NCI-H524 (cell line): ENCODE results near the gene IER3IP1.
A peak's percentile ranks its signal among the peaks of the same experiment; 100 is the strongest.
"Not testable (repeated sequence)": the region's sequence is repeated elsewhere in the genome, so short reads cannot be mapped to it uniquely, and the experiment has no call there.

Experiments
- DNase-seq, 2 experiments: peaks; one replicate each; lab custom pipeline; 2025; lab: John Stamatoyannopoulos, UW

Gene IER3IP1

DNA sequence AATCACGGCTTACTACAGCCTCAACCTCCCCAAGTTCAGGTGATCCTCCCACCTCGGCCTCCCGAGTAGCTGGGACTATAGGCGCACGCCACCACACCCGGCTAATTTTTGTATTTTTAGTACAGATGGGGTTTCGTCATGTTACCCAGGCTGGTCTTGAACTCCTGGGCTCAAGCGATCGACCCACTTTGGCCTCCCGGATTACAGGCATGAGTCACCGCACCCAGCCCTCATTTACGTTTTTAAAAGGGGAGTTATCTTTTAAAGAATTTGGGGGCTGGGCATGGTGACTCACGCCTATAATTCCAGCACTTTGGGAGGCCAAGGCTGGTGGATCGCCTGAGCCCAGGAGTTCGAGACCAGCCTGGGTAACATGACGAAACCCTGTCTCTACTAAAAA is 17.8 kb downstream of the IER3IP1 start:
- not testable (repeated sequence) for DNase-seq

DNA sequence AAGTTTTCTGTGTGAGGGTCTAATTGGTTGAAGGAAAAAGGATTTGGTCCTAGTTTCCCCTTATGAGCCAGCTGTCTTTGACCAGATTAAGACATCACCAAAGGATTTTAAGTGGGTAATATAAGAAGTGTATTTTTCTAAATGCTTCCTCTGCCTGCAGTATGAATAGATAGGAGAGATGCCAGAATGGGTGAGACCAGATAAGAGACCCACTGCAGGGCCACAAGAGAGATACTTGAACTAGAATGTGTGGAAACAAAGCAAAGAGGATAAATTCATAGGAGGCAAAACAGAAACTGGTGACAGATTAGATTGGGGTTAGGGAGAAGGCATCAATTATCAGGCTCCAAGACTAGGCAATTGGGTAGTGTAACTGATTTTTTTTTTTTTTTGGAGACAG is 24.7 kb downstream of the IER3IP1 start:
- DNase-seq, result peak; percentile 15 to 60

DNA sequence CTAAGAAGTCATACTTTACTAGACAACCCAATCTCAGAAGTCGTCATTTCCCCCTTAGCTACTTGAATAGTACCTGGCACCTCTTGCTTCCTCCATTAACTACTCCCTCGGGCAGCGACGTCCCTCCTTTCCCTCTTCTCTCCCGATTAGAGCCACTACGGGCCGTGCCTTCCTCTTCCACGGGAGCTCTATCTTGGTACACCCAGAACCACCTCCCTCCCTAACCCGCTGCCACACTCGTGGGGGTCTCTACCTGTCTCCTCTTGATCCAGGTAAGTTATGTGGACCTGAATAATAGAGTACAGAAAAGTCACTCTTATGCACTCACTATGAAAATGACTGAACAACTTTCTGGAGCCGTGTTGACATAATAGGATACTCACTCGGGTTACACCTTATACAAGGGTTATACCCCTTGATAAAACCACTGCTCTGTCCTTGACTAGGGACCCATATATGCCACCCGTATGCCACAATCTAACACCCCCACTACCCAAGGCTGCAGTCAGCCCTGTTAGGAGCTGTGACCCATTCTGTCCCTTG is 25.3 kb downstream of the IER3IP1 start:
- DNase-seq, result peak in 1 of 2 experiments; percentile 23

DNA sequence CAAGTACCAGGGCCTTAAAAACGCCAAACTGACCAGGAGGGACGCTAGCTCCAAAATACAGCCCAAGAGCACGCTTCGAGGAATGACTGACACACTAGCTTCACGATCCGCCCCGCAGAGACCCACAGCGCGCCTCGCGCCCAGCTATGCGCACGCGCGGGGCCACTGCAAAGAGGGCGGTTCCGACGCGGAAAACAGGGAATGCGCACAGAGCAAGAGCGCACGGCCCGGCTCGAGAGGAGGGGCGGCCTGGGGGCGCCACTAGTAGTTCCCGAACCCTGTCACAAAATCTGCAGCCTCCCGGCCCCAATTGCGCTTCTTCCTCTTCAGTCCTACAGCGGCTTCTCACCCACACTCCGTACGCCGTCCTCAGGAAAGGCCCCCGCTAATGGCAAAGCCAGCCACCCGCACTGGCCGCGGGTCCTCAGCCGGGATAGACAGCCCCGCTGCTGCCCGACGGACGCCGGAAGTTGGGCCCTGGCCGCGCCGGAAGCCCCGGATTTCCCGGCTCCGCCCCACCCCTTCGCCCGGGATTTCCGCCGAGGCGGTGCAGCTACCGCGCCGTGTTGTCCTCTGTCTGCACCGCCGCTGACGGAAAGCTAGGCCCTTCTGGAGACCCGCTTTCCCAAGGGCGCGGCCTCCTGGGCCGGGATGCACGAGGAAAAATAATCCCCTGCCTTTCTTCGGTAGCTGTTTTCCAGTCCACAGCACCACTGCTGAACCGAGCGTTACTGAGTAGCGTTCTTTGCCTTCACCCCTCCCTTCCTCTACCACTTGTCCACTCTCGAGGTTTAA is 25.9 kb downstream of the IER3IP1 start, which contains the start of gene HDHD2:
HDHD2 (minus strand) TSS at position 472 of the 795 bp plus-strand sequence. CDS start 14,061 bp downstream, outside the sequence.
- DNase-seq, result peak; percentile 65 to 73

DNA sequence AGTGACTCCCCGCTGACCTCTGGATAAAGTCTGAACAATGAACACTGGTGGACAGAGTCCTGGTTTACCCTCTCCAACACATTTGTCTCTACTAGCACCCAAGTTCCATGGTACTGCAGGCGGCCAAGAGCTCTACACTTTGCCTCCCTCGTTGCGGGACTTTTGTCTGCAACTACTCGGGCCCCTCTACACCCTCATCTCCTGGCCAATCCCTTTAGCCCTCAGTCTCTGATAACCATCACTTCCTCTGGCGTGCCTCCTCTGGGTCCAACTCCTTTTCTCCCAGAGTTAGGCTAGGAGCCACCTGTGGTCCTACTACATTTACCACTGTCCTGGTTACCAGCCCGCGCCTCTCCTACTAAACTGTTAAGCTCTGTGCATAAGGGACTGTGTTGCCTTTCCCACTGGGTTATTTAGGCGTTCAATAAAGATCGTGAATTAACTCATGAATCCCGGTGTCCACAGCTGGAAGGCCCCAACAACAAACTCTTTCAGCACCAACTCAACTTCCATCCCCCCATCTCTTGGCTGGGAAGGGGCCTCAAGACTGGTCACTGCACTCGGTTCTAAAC is 26.6 kb downstream of the IER3IP1 start:
- no peak for DNase-seq

DNA sequence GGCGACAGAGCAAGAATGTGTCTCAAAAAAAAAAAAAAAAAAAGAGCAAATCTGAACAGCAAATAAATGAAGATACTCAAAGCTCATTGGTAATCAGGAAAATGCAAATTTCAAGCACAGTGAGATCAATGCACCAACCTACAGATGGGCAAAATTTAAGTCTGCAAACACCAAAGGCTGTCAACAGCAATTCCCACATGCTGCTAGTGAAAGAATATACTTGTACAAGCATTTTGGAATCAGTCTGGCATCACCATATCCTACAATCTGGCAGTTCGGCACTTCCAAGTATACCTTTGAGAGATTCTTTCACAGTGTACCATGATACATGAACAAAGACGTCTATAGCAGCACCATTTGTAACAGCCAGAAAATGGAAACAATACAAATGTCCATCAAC is 30.0 kb downstream of the IER3IP1 start:
- no peak for DNase-seq

DNA sequence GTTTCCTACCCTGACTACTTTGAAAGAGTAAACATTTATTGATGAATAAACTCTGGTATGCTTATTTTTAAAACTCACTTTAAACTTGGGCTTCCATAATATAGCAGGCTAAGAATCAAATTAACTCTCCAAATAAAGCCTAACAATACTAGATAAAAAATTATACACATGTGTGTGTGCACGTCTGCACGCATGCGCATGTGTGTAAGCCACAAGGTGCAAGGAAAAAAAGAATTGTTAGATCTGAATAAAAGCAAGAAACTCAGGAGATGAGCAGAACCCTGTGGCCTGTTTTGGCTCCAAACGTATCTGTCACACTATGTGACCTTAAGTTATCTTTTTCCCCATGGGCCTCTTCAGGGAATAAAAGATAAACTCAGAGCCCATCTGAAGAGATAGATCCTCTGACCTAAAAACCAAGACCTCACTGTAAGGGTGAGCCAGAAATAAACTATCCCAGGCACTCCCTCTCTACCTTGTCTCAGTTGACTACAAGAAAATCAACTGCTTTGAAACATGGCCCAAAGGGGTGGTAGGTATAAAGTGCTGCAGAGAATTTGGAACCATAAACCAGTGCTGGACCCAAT is 32.2 kb downstream of the IER3IP1 start:
- no peak for DNase-seq

DNA sequence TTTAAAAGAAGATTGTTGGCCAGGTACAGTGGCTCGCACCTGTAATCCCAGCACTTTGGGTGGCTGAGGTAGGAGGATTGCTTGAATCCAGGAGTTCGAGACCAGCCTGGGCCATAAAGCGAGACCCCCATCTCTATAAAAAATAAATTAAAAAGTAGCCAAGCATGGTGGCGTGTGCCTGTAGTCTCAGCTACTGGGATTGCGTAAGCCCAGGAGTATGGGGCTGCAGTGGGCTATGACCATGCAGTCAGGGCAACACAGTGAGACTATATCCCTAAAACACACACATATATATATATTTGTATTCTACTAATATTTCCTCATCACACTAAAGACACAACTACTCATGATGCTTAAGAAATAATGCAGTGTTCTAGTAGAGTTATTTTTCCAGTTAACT is 33.0 kb downstream of the IER3IP1 start:
- no peak for DNase-seq

DNA sequence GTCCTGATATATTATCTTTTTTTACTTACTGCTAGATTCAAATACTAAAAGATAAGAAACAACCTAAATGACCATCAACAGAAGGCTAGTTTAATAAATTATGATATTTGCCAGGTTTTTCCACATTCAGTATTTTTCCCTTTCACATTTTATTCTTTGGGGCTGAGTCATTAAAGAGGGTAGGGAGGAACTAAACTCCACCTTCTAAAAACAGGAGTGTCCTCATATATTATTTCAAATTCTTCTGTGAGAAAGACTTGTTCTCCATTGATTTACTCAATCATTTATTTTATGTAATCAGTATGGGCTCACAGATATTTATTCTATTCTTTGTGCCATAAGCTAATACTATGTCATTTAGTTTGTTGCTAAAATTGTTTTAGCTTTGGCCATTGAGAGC is 34.9 kb downstream of the IER3IP1 start:
- no peak for DNase-seq

DNA sequence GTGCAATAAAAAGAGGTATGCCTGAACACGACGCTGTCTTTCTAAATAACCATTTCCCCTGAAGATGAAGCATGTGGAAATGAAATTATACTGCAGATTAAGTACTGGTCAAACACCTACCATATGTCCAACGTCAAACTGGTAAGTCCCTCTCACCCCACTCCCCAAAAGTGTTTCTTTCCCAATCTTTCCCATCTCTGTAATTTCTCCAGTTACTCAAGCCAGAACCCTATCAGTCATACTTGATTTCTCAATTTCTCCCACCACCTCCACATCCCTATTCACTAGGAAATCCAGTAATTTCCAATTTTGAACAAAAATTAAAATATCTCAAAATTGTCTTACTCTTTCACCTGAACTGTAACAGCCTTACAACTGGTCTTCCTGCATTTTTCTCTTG is 55.0 kb downstream of the IER3IP1 start:
- no peak for DNase-seq

DNA sequence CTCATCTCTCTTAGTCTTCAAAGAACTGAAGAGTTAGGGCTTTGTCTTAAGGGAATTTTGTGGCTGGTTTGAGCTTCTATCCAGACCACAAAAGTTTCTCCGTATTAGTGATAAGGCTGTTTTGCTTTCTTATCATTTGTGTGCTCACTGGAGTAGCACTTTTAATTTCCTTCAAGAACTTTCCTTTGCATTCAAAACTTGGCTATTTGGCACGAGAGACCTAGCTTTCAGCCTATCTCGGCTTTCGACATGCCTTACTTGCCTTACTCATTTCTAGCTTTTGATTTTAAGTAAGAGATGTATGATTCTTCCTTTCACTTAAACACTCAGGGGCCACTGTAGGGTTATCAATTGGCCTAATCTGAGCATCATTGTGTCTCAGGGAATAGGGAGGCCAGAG is 55.7 kb downstream of the IER3IP1 start:
- DNase-seq, result no peak

DNA sequence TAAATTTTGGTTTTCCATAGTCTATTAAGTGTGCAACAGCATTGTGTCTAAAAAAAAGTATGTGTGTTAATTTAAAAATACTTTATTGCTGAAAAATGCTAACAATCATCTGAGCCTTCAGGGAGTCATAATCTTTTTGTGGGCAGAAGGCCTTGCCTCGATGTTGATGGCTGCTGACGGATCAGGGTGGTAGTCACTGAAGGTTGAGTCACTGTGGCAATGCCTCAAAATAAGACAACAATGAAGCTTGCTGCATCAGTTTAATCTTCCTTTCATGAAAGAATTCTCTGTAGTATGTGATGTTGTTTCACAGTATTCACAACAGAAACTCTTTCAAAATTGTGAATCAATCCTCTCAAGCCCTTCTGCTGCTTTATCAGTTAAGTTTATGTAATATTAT is 57.2 kb downstream of the IER3IP1 start:
- no peak for DNase-seq

DNA sequence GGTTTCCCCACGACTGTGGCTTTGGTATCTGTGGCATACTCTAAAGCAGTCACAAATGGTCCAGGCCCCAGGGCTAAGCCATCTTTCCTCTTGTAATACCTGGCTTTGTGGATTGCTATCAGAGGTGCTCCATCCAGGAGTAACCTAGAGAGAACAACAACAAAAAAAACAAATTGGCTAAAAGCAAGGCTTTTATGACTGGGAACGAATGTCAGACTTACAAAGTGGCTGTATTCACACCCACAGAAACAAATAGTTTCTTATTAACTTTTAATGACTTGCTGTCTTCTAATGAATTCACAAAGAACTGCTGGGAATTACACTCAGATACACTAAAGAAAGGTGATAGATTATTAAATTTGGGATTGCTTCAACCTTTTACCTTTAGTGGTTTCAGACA is 61.0 kb downstream of the IER3IP1 start:
- DNase-seq, result no peak

DNA sequence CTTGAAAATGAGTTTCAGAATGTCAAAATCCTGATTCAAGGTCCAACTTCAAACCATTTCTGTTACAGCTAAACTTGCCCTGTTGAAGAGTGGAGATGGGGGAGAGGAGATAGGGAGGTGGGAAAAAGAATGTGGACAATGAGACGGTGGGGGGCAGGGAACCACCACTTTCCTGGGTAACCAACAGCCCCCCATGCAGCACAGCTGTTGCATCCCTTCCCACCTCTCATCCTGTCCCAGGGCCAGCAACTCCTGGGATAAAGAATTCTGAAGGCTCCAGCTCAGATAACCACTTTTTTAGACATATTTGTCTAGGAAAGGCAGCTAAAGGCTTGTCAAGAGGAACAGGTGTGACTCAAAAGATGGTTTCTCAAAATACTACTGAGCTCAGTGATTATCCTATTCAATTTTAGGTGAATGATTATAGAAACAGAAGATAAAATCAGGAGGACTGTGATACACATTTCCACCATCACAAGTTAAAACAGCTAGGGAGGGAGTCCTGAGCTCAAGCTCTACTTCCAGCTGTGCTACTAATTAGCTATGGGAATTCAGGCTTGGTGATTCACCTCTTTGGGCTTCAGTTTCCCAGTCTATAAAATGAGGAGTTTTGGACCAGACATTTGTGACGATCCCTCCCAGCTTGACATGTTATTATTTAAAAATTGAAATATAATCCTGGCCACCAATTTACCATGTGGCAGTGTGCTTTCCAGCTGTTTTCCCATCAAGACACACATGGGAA is 62.2 kb downstream of the IER3IP1 start:
- no peak for DNase-seq

DNA sequence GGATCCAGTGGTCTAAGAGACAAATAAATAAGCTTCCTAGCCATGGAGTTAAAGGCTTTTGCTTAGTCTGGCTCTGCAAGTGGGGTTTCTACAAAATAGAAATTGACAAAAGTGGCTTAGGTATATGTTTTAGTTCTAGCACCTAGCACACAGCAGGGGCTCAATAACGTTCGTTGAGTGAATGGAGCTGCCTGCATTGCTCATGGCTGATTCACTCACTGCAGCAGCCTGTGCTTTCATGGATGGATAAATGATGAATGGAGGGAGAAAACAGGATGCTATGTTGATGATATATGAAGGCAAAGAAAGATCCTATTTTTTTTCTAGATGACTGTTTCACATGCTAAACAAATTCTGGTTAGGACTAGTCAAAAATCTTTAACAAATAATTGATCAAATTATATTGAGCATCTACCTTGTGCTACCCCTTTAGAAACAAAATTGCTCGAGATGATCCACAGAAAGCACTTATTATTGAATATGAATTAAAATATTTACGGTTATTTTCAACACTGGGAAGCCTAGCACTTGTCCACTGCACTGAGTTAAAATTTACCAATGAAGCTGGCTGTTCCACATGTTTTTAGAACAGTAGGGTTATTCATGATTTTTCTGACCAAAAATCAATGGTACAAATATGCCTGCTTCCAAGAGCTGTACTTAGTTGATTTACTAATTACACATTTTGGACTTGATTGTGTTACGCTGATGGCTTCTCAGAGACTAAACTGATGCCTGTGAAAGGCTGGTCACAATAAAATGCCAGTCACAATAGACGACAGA is 65.5 kb downstream of the IER3IP1 start:
- no peak for DNase-seq

DNA sequence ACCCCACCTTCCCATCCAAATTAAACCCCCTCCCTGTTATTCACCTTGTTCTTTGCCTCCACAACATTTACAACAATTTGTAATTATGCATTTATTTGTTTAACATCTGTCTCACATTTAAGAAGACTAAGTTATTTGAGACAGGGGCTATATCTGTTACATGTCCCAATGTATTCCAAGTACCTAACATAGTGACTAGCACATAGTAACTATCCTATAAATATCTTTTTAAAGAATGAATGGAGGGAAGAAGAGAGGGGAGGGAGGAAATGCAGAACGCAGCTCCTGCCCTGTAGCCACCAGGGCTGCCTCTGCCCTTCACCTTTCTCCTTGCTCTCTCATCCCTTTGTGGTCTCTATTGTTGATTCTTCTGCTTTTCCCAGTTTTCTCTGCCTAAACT is 66.4 kb downstream of the IER3IP1 start:
- no peak for DNase-seq

DNA sequence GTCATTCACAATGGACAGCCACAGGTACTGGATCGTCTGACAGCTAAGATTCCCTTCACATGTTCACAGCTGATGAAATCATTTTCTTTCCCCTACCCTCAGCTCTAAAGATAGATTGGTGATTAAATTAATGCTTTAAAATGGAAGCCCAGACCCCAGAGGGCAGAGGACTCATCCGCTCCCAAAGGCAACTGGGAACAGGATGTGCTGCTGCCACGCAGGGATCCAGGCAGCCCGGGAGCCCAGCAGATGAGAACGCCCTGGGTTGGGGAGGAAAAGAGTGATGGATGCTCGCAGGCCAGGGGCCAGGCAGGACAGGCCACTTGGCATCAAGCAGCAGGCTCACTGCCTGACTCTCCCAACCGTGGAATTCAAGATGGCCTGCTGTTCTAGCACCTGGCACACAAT is 67.2 kb downstream of the IER3IP1 start:
- DNase-seq, result peak in 1 of 2 experiments; percentile 3

DNA sequence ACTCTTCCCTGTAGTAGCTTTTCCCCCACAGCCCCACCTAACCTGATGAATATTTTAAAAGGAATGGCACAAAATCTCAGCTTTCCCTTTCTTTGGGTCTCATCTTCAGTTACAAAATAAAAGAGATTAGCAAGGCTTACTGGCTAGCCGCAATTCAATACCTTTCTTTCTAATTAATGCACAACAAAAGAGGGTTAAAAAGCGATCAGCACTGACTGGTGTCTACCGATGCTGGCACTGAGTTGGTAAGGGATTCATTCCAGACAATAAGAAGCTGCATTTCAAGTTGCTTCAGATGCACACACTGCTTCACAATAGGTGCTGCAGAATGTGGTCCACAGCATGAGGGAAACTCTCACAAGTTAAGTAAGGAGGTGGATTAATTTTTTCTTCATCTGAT is 67.8 kb downstream of the IER3IP1 start:
- peak in 1 of 2 experiments; percentile 27 for DNase-seq
